ENCODE data around the gene PPP2R5E.
"Not testable (repeated sequence)": the region's sequence is repeated elsewhere in the genome, so short reads cannot be mapped to it uniquely, and the experiment has no call there.

GRCh38 chr14:63522511-63522910 lies 20.7 kb downstream of the PPP2R5E start:
- TF ChIP-seq, protein P1, sequence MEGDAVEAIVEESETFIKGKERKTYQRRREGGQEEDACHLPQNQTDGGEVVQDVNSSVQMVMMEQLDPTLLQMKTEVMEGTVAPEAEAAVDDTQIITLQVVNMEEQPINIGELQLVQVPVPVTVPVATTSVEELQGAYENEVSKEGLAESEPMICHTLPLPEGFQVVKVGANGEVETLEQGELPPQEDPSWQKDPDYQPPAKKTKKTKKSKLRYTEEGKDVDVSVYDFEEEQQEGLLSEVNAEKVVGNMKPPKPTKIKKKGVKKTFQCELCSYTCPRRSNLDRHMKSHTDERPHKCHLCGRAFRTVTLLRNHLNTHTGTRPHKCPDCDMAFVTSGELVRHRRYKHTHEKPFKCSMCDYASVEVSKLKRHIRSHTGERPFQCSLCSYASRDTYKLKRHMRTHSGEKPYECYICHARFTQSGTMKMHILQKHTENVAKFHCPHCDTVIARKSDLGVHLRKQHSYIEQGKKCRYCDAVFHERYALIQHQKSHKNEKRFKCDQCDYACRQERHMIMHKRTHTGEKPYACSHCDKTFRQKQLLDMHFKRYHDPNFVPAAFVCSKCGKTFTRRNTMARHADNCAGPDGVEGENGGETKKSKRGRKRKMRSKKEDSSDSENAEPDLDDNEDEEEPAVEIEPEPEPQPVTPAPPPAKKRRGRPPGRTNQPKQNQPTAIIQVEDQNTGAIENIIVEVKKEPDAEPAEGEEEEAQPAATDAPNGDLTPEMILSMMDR (IDR thresholded peaks at IDR 0.05; ENCODE audit: poor library complexity): not testable (repeated sequence)
- TF ChIP-seq EZH2 (IDR thresholded peaks at IDR 0.05; ENCODE audit: borderline replicate concordance); EZH2phosphoT487 (IDR thresholded peaks at IDR 0.05; ENCODE audit: low read depth, severe bottlenecking, unreplicated experiment): not testable (repeated sequence)
